ENCODE results near the gene SMARCB1.

SMARCB1 gene

DNA sequence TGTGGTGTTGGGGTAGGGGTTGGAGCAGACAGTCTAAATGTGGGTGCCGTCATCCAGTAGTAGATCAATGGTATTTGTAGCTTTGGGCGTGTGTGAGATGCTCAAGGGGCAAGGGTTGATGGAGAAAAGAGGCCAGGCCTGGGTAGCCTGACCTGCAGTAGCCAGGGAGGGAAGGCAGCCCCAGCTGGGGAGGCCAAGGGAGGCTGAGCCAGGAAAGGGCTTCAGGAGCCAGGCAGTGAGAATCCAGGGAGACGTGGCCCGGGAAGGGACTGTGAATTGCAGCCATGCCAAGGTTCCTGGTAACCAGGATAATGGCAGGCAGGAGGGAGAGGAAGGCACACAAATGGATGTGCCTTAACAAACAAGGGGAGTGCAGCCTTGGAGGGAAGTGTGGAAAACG lies 54.5 kb downstream of the SMARCB1 start:
- Histone ChIP-seq H3K4me3 (ENCODE audit: insufficient read depth in 1 of 2, low read depth in 1 of 2, low read length in 2 of 2) (no peak overlapping the region), H3K9ac (ENCODE audit: low read length) (no peak overlapping the region), H3K23ac (ENCODE audit: low read length in 2 of 2) (no peak overlapping the region), H3K18ac (ENCODE audit: low read depth in 1 of 2, low read length in 2 of 2) (peak overlapping the region in 1 of 2 experiments; percentile 1), H2BK5ac (ENCODE audit: low read depth, low read length, poor library complexity, severe bottlenecking) (no peak overlapping the region), H2BK12ac (ENCODE audit: low read length in 2 of 2) (peak overlapping the region in 1 of 2 experiments; percentile 64), H2BK15ac (ENCODE audit: low read depth, poor library complexity, severe bottlenecking) (no peak overlapping the region), H2BK120ac (ENCODE audit: low read depth, low read length) (no peak overlapping the region), H3K4me1 (ENCODE audit: control insufficient read depth, insufficient read depth, low read depth, low read length) (peaks cover 34% of the 10 kb centered on the region), H4K8ac (ENCODE audit: low read length) (no peak overlapping the region), H2AFZ (ENCODE audit: low read depth, low read length) (no peak overlapping the region), H3K4me2 (ENCODE audit: low read length, poor library complexity, severe bottlenecking) (no peak overlapping the region), H3K9me3 (ENCODE audit: control insufficient read depth, low read length) (no peaks in the 10 kb centered on the region), H4K91ac (ENCODE audit: low read length) (peak overlapping the region; percentile 70), H3K27ac (ENCODE audit: low read length, poor library complexity, severe bottlenecking) (no peak overlapping the region), H2AK5ac (ENCODE audit: low read length, severe bottlenecking) (no peak overlapping the region), H3K4ac (ENCODE audit: low read depth in 1 of 2, low read length in 2 of 2) (peak overlapping the region in 1 of 2 experiments; percentile 35), H3K79me1 (replicated peaks; ENCODE audit: low read length, poor library complexity, severe bottlenecking) (no peaks in the 10 kb centered on the region), H3K27me3 (ENCODE audit: control insufficient read depth in 1 of 2, insufficient read depth in 1 of 2, low read length in 2 of 2) (peaks cover 0 to 11% of the 10 kb centered on the region in 2 experiments), H3K14ac (ENCODE audit: low read length in 2 of 2) (no peak overlapping the region), H3K36me3 (ENCODE audit: control insufficient read depth in 1 of 2, insufficient read depth in 2 of 2, low read depth in 1 of 2, low read length in 2 of 2) (peaks cover 16 to 20% of the 10 kb centered on the region in 2 experiments)
- 88% methylated on average over 5 of the region's 5 CpGs for WGBS
- DNase-seq: no peak

DNA sequence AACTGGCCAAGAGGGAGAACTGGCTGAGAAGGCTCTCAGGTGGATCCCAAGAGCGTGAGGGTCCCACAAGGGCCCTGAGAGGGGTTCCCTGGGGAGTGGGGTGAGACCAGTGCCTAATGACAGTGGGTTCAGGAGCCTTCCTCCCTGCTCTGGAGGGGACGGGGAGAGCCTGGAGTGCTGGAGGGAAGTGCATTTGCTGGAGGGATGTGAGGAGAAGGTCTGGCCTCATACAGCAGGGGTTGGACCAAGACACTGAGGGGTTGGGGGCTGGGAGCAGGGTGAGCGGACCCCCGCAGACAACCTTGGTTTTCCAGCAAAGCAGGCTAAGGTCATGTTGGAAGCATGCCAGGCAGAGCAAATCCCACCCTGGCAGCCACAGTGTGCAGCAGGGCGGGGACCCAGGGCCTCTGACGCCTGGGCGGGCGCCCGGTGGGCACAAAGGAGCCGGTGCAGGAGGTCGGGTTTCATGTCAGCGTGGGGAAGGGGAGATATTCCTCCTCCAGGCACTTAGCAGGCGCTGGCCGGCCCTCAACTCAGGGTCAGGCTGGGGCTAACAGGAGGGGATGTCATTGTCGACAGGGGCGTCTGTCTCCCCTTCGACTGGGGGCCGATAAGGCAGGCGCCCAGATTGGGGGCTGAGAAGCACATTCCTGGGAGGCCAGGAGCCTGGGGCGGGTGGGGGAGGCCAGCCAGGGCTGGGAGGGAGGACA lies 55.1 kb downstream of the SMARCB1 start:
- Histone ChIP-seq H3K27me3 (ENCODE audit: control insufficient read depth in 1 of 2, insufficient read depth in 1 of 2, low read length in 2 of 2) (peaks cover 0 to 11% of the 10 kb centered on the region in 2 experiments), H2AFZ (ENCODE audit: low read depth, low read length) (no peak overlapping the region), H2BK15ac (ENCODE audit: low read depth, poor library complexity, severe bottlenecking) (peak overlapping the region; percentile 26), H4K8ac (ENCODE audit: low read length) (no peak overlapping the region), H3K4ac (ENCODE audit: low read depth in 1 of 2, low read length in 2 of 2) (no peak overlapping the region), H2BK5ac (ENCODE audit: low read depth, low read length, poor library complexity, severe bottlenecking) (no peak overlapping the region), H3K23ac (ENCODE audit: low read length in 2 of 2) (no peak overlapping the region), H3K4me3 (ENCODE audit: insufficient read depth in 1 of 2, low read depth in 1 of 2, low read length in 2 of 2) (no peak overlapping the region), H3K9ac (ENCODE audit: low read length) (no peak overlapping the region), H2BK120ac (ENCODE audit: low read depth, low read length) (peak overlapping the region; percentile 50), H2AK5ac (ENCODE audit: low read length, severe bottlenecking) (no peak overlapping the region), H3K79me1 (replicated peaks; ENCODE audit: low read length, poor library complexity, severe bottlenecking) (no peaks in the 10 kb centered on the region), H3K4me2 (ENCODE audit: low read length, poor library complexity, severe bottlenecking) (no peak overlapping the region), H3K9me3 (ENCODE audit: control insufficient read depth, low read length) (no peaks in the 10 kb centered on the region), H2BK12ac (ENCODE audit: low read length in 2 of 2) (no peak overlapping the region), H3K4me1 (ENCODE audit: control insufficient read depth, insufficient read depth, low read depth, low read length) (peaks cover 40% of the 10 kb centered on the region), H3K36me3 (ENCODE audit: control insufficient read depth in 1 of 2, insufficient read depth in 2 of 2, low read depth in 1 of 2, low read length in 2 of 2) (peaks cover 11 to 14% of the 10 kb centered on the region in 2 experiments), H4K91ac (ENCODE audit: low read length) (peak overlapping the region; percentile 20), H3K18ac (ENCODE audit: low read depth in 1 of 2, low read length in 2 of 2) (no peak overlapping the region), H3K27ac (ENCODE audit: low read length, poor library complexity, severe bottlenecking) (no peak overlapping the region), H3K14ac (ENCODE audit: low read length in 2 of 2) (no peak overlapping the region)
- 76% methylated on average over 20 of the region's 20 CpGs for WGBS
- DNase-seq: no peak

- no peak overlapping the region for H4K91ac ChIP-seq (ENCODE audit: low read length)
- H3K23ac ChIP-seq (ENCODE audit: low read length in 2 of 2): no peak overlapping the region
- H2BK120ac ChIP-seq (ENCODE audit: low read depth, low read length): peak overlapping the region; percentile 50
- H3K27ac ChIP-seq (ENCODE audit: low read length, poor library complexity, severe bottlenecking): no peak overlapping the region
- peak overlapping the region in 1 of 2 experiments; percentile 40 for H2BK12ac ChIP-seq (ENCODE audit: low read length in 2 of 2)
- H3K14ac ChIP-seq (ENCODE audit: low read length in 2 of 2): no peak overlapping the region
- H3K36me3 ChIP-seq (ENCODE audit: control insufficient read depth in 1 of 2, insufficient read depth in 2 of 2, low read depth in 1 of 2, low read length in 2 of 2): peaks cover 4 to 7% of the 10 kb centered on the region in 2 experiments
- H3K79me1 ChIP-seq (replicated peaks; ENCODE audit: low read length, poor library complexity, severe bottlenecking): no peaks in the 10 kb centered on the region
- WGBS: 91% methylated on average over 4 of the region's 4 CpGs
- no peak overlapping the region for H3K18ac ChIP-seq (ENCODE audit: low read depth in 1 of 2, low read length in 2 of 2)
- H4K8ac ChIP-seq (ENCODE audit: low read length): no peak overlapping the region
- no peak for DNase-seq
- H2AFZ ChIP-seq (ENCODE audit: low read depth, low read length): no peak overlapping the region
- H2BK5ac ChIP-seq (ENCODE audit: low read depth, low read length, poor library complexity, severe bottlenecking): no peak overlapping the region
- peak overlapping the region in 1 of 2 experiments; percentile 3 for H3K4ac ChIP-seq (ENCODE audit: low read depth in 1 of 2, low read length in 2 of 2)
- no peaks in the 10 kb centered on the region for H3K9me3 ChIP-seq (ENCODE audit: control insufficient read depth, low read length)
- H3K4me3 ChIP-seq (ENCODE audit: insufficient read depth in 1 of 2, low read depth in 1 of 2, low read length in 2 of 2): no peak overlapping the region
- no peak overlapping the region for H3K9ac ChIP-seq (ENCODE audit: low read length)
- H2BK15ac ChIP-seq (ENCODE audit: low read depth, poor library complexity, severe bottlenecking): peak overlapping the region; percentile 12
- H2AK5ac ChIP-seq (ENCODE audit: low read length, severe bottlenecking): no peak overlapping the region
- H3K4me2 ChIP-seq (ENCODE audit: low read length, poor library complexity, severe bottlenecking): no peak overlapping the region
- peaks cover 43% of the 10 kb centered on the region for H3K4me1 ChIP-seq (ENCODE audit: control insufficient read depth, insufficient read depth, low read depth, low read length)
- H3K27me3 ChIP-seq (ENCODE audit: control insufficient read depth in 1 of 2, insufficient read depth in 1 of 2, low read length in 2 of 2): peaks cover 0 to 11% of the 10 kb centered on the region in 2 experiments
Measured at GRCh38 chr22:23842599-23842998, 55.8 kb downstream of the SMARCB1 start.

GRCh38 chr22:23844739-23845202 lies 58.0 kb downstream of the SMARCB1 start:
- 85% methylated on average over 8 of the region's 8 CpGs for WGBS
- peak overlapping the region; percentile 80 to 87 for H3K18ac ChIP-seq (ENCODE audit: low read depth in 1 of 2, low read length in 2 of 2)
- no peaks in the 10 kb centered on the region for H3K9me3 ChIP-seq (ENCODE audit: control insufficient read depth, low read length)

More at GRCh38 chr22:23844739-23845202, 58.0 kb downstream of the SMARCB1 start:
- no peak overlapping the region for H2AFZ ChIP-seq (ENCODE audit: low read depth, low read length)
- no peaks in the 10 kb centered on the region for H3K36me3 ChIP-seq (ENCODE audit: control insufficient read depth in 1 of 2, insufficient read depth in 2 of 2, low read depth in 1 of 2, low read length in 2 of 2)
- H3K23ac ChIP-seq (ENCODE audit: low read length in 2 of 2): no peak overlapping the region
- no peak overlapping the region for H3K27ac ChIP-seq (ENCODE audit: low read length, poor library complexity, severe bottlenecking)
- DNase-seq: no peak
- no peak overlapping the region for H2BK5ac ChIP-seq (ENCODE audit: low read depth, low read length, poor library complexity, severe bottlenecking)
- H3K27me3 ChIP-seq (ENCODE audit: control insufficient read depth in 1 of 2, insufficient read depth in 1 of 2, low read length in 2 of 2): peaks cover 0 to 12% of the 10 kb centered on the region in 2 experiments
- H2BK120ac ChIP-seq (ENCODE audit: low read depth, low read length): peak overlapping the region; percentile 66
- H2BK12ac ChIP-seq (ENCODE audit: low read length in 2 of 2): peak overlapping the region; percentile 51 to 91
- no peak overlapping the region for H3K9ac ChIP-seq (ENCODE audit: low read length)
- no peaks in the 10 kb centered on the region for H3K79me1 ChIP-seq (replicated peaks; ENCODE audit: low read length, poor library complexity, severe bottlenecking)
- peaks cover 44% of the 10 kb centered on the region for H3K4me1 ChIP-seq (ENCODE audit: control insufficient read depth, insufficient read depth, low read depth, low read length)
- peak overlapping the region in 1 of 2 experiments; percentile 64 for H3K14ac ChIP-seq (ENCODE audit: low read length in 2 of 2)
- H2AK5ac ChIP-seq (ENCODE audit: low read length, severe bottlenecking): no peak overlapping the region
- H3K4me2 ChIP-seq (ENCODE audit: low read length, poor library complexity, severe bottlenecking): no peak overlapping the region
- no peak overlapping the region for H3K4me3 ChIP-seq (ENCODE audit: insufficient read depth in 1 of 2, low read depth in 1 of 2, low read length in 2 of 2)
- H4K8ac ChIP-seq (ENCODE audit: low read length): peak overlapping the region; percentile 29
- peak overlapping the region; percentile 39 for H2BK15ac ChIP-seq (ENCODE audit: low read depth, poor library complexity, severe bottlenecking)
- peak overlapping the region; percentile 87 for H4K91ac ChIP-seq (ENCODE audit: low read length)
- peak overlapping the region; percentile 3 to 47 for H3K4ac ChIP-seq (ENCODE audit: low read depth in 1 of 2, low read length in 2 of 2)

Data from mesenchymal stem cell (in vitro differentiated cells and primary cell).